EL (cell line): ENCODE measurements around the gene HCST.
A peak's percentile ranks its signal among the peaks of the same experiment; 100 is the strongest.
"Not testable (repeated sequence)": the region's sequence is repeated elsewhere in the genome, so short reads cannot be mapped to it uniquely, and the experiment has no call there.

Source experiments
- DNase-seq: peaks from one replicate; pipeline ENCODE4 v3.0.0-alpha.2; 2016

HCST gene

GRCh38 chr19:35907377-35907745, 5.0 kb downstream of the HCST start:
- DNase-seq: no peak

GRCh38 chr19:35908010-35908441, 5.7 kb downstream of the HCST start, which contains the start of gene TYROBP:
Gene TYROBP (minus strand): TSS chr19:35908295. CDS start chr19:35908228, 67 bp downstream.
- DNase-seq: no peak

- no peak for DNase-seq
Measured at GRCh38 chr19:35908973-35909683, 6.8 kb downstream of the HCST start.

GRCh38 chr19:35909684-35910035, 7.3 kb downstream of the HCST start:
- DNase-seq: no peak

GRCh38 chr19:35910355-35910754, 8.0 kb downstream of the HCST start:
- not testable (repeated sequence) for DNase-seq

- no peak for DNase-seq
Measured at GRCh38 chr19:35911173-35911572, 8.8 kb downstream of the HCST start.

- no peak for DNase-seq
Measured at GRCh38 chr19:35911790-35912189, 9.5 kb downstream of the HCST start.

- peak; percentile 28 for DNase-seq
Measured at GRCh38 chr19:35913589-35913988, 11.3 kb downstream of the HCST start.

- no peak for DNase-seq
Measured at GRCh38 chr19:35915443-35915842, 13.1 kb downstream of the HCST start.

- no peak for DNase-seq
Measured at GRCh38 chr19:35919306-35919705, 17.0 kb downstream of the HCST start.

- DNase-seq: no peak
Measured at GRCh38 chr19:35921012-35921411, 18.7 kb downstream of the HCST start.

GRCh38 chr19:35925501-35925900, 23.2 kb downstream of the HCST start:
- no peak for DNase-seq

- no peak for DNase-seq
Measured at GRCh38 chr19:35928507-35928906, 26.2 kb downstream of the HCST start.

- no peak for DNase-seq
Measured at GRCh38 chr19:35929876-35930275, 27.5 kb downstream of the HCST start.

- peak; percentile 99 for DNase-seq
Measured at GRCh38 chr19:35931161-35931873, 29.0 kb downstream of the HCST start.

GRCh38 chr19:35931874-35932202, 29.5 kb downstream of the HCST start:
- DNase-seq: no peak

- no peak for DNase-seq
Measured at GRCh38 chr19:35932291-35932936, 30.1 kb downstream of the HCST start.

GRCh38 chr19:35935911-35936737, 33.8 kb downstream of the HCST start, which contains the start of gene LRFN3:
Gene LRFN3 (plus strand): TSS chr19:35936374. CDS start chr19:35939426, 3,052 bp downstream.
- DNase-seq: peak; percentile 72

GRCh38 chr19:35936738-35937268, 34.5 kb downstream of the HCST start:
- DNase-seq: no peak

- DNase-seq: no peak
Measured at GRCh38 chr19:35937345-35938281, 35.3 kb downstream of the HCST start.
